Islet of Langerhans (tissue), 1 donor: ENCODE data around the gene TLX2.

Source experiments
- FAIRE-seq: peaks from one replicate; lab custom pipeline; 2011; peaks lifted over from hg19 to GRCh38; lab: Jason Lieb, UNC

The TLX2 gene

GRCh38 chr2:74496997-74497776 is 17.1 kb upstream of the TLX2 start:
- no peak for FAIRE-seq

GRCh38 chr2:74497777-74498499 is 16.3 kb upstream of the TLX2 start:
- FAIRE-seq: no peak

- FAIRE-seq: no peak
Observed at GRCh38 chr2:74498500-74499266, 15.6 kb upstream of the TLX2 start.

GRCh38 chr2:74499267-74499939 is 14.8 kb upstream of the TLX2 start, which contains the start of gene LBX2:
Gene LBX2 (minus strand): TSS chr2:74499603. CDS start chr2:74499537, 66 bp downstream.
- FAIRE-seq: no peak

- no peak for FAIRE-seq
Observed at GRCh38 chr2:74499940-74500577, 14.2 kb upstream of the TLX2 start.

GRCh38 chr2:74500578-74500946 is 13.7 kb upstream of the TLX2 start:
- FAIRE-seq: no peak

- no peak for FAIRE-seq
Observed at GRCh38 chr2:74501335-74502071, 12.7 kb upstream of the TLX2 start.

GRCh38 chr2:74502147-74502719 is 12.0 kb upstream of the TLX2 start:
- no peak for FAIRE-seq

- FAIRE-seq: no peak
Observed at GRCh38 chr2:74502720-74503505, 11.3 kb upstream of the TLX2 start.

- FAIRE-seq: no peak
Observed at GRCh38 chr2:74503506-74504475, 10.5 kb upstream of the TLX2 start.

GRCh38 chr2:74504591-74504990 is 9.7 kb upstream of the TLX2 start:
- FAIRE-seq: no peak

- FAIRE-seq: no peak
Observed at GRCh38 chr2:74505448-74506246, 8.6 kb upstream of the TLX2 start.

- FAIRE-seq: no peak
Observed at GRCh38 chr2:74507145-74507925, 6.9 kb upstream of the TLX2 start, which contains the start of gene PCGF1. Gene PCGF1 (minus strand): TSS chr2:74507695. CDS start chr2:74507668, 27 bp downstream.

GRCh38 chr2:74507926-74508520 is 6.2 kb upstream of the TLX2 start:
- FAIRE-seq: no peak

- FAIRE-seq: no peak
Observed at GRCh38 chr2:74510272-74510671, 4.0 kb upstream of the TLX2 start.
